SK-N-MC (cell line): ENCODE measurements around the gene TAB2.
A peak's percentile ranks its signal among the peaks of the same experiment; 100 is the strongest.

Source experiments
- DNase-seq: peaks from one replicate; pipeline ENCODE4 v3.0.0-alpha.2; 2011; ENCODE audit warnings: low read depth, low spot score
- H3K27ac ChIP-seq: fragments of 200-600 bp; sonication (generic); 2 replicates; pipeline ENCODE4 v1.5.1; 2016; ENCODE audit warnings: mixed run types
- H3K36me3 ChIP-seq: fragments of 200-600 bp; sonication (generic); 2 replicates; pipeline ENCODE4 v1.6.1; 2017; ENCODE audit warnings: antibody characterized with exemption, low read length, mixed read lengths; ENCODE audit not compliant: insufficient read depth
- H3K4me3 ChIP-seq: fragments of 200-600 bp; sonication (generic); 2 replicates; pipeline ENCODE4 v1.5.1; 2016
- H3K9ac ChIP-seq: fragments of 200-600 bp; sonication (generic); 2 replicates; pipeline ENCODE4 v1.8.0; 2017; ENCODE audit warnings: mixed run types, mixed read lengths; ENCODE audit not compliant: insufficient read length
- H3K9me3 ChIP-seq: fragments of 200-600 bp; sonication (generic); 2 replicates; pipeline ENCODE4 v1.6.1; 2017; ENCODE audit warnings: low read depth, mild to moderate bottlenecking, antibody characterized with exemption, low read length, moderate library complexity, mixed read lengths
- EZH2 ChIP-seq: fragments of 200-600 bp; sonication (generic); IDR thresholded peaks from one replicate; pipeline ENCODE4 v1.6.1; 2017; ENCODE audit warnings: antibody characterized with exemption
- FOXP2 ChIP-seq: optimal IDR thresholded peaks from 2 replicates; pipeline ENCODE3; 2011; ENCODE audit warnings: mild to moderate bottlenecking, moderate library complexity; ENCODE audit not compliant: insufficient read depth; ENCODE audit errors: extremely low read length, control extremely low read depth
- POLR2AphosphoS5 ChIP-seq: IDR thresholded peaks from 2 replicates; pipeline ENCODE4 v1.6.1; 2012; ENCODE audit warnings: mild to moderate bottlenecking, low read depth, low read length, borderline replicate concordance

Gene TAB2

GRCh38 chr6:149393002-149393679 lies 75.6 kb downstream of the TAB2 start:
- no peak overlapping the region for H3K9ac ChIP-seq
- H3K36me3 ChIP-seq: peaks cover 59% of the 10 kb centered on the region
- no peak for DNase-seq
- H3K27ac ChIP-seq: peak overlapping the region; percentile 39; the same call in 1 of the 2 replicates
- TF ChIP-seq EZH2 (no peak), FOXP2 (no peak), POLR2AphosphoS5 (no peak)
- peaks cover 2% of the 10 kb centered on the region; the same call in 1 of the 2 replicates for H3K9me3 ChIP-seq
- H3K4me3 ChIP-seq: no peak overlapping the region

GRCh38 chr6:149395185-149395584 lies 77.7 kb downstream of the TAB2 start:
- H3K9ac ChIP-seq: no peak overlapping the region
- DNase-seq: no peak
- no peak for TF ChIP-seq EZH2
- no peak for TF ChIP-seq POLR2AphosphoS5
- TF ChIP-seq FOXP2: no peak
- no peak overlapping the region for H3K4me3 ChIP-seq
- no peak overlapping the region for H3K27ac ChIP-seq
- H3K9me3 ChIP-seq: peaks cover 2% of the 10 kb centered on the region; the same call in 1 of the 2 replicates
- peaks cover 65% of the 10 kb centered on the region for H3K36me3 ChIP-seq

- H3K4me3 ChIP-seq: no peak overlapping the region
- 0 out of 2 replicates have a peak, but pooled peaks cover 2% of the 10 kb centered on the region for H3K9me3 ChIP-seq
- no peak overlapping the region for H3K9ac ChIP-seq
- peaks cover 67% of the 10 kb centered on the region for H3K36me3 ChIP-seq
- no peak for DNase-seq
- no peak overlapping the region for H3K27ac ChIP-seq
- TF ChIP-seq FOXP2 (no peak), POLR2AphosphoS5 (no peak), EZH2 (no peak)
These were observed 79.9 kb downstream of the TAB2 start for GRCh38 chr6:149397384-149397783.

- Histone ChIP-seq H3K36me3 (peaks cover 76% of the 10 kb centered on the region), H3K4me3 (no peak within 1 kb of the TSS)
These were observed 82.5 kb downstream of the TAB2 start, which contains the start of gene SUMO4 for GRCh38 chr6:149400050-149400449. Gene SUMO4, plus strand, starts transcription at chr6:149400262. Its CDS starts 130 bp downstream, at chr6:149400392.

GRCh38 chr6:149403534-149403933 lies 86.0 kb downstream of the TAB2 start:
- DNase-seq: no peak
- H3K9me3 ChIP-seq: no peaks in the 10 kb centered on the region
- H3K9ac ChIP-seq: no peak overlapping the region
- no peak overlapping the region for H3K4me3 ChIP-seq
- TF ChIP-seq EZH2 (no peak), POLR2AphosphoS5 (no peak), FOXP2 (no peak)
- no peak overlapping the region for H3K27ac ChIP-seq
- peaks cover 59% of the 10 kb centered on the region for H3K36me3 ChIP-seq

More at GRCh38 chr6:149400050-149400449, 82.5 kb downstream of the TAB2 start, which contains the start of gene SUMO4:
- Histone ChIP-seq H3K27ac (no peak within 1 kb of the TSS), H3K9ac (no peak within 1 kb of the TSS), H3K9me3 (no peaks in the 10 kb centered on the region)
- TF ChIP-seq FOXP2: no peak
- no peak for TF ChIP-seq POLR2AphosphoS5
- TF ChIP-seq EZH2: no peak
- DNase-seq: no peak

- peak; percentile 32 for DNase-seq
- Histone ChIP-seq H3K4me3 (no peak overlapping the region), H3K9ac (peak overlapping the region; percentile 56), H3K27ac (peak overlapping the region; percentile 85), H3K36me3 (peaks cover 47% of the 10 kb centered on the region), H3K9me3 (no peaks in the 10 kb centered on the region)
- TF ChIP-seq FOXP2: no peak
- no peak for TF ChIP-seq EZH2
- no peak for TF ChIP-seq POLR2AphosphoS5
These were observed 88.6 kb downstream of the TAB2 start for GRCh38 chr6:149405823-149406765.

- no peak for DNase-seq
- H3K27ac ChIP-seq: no peak overlapping the region
- H3K9ac ChIP-seq: no peak overlapping the region
- H3K4me3 ChIP-seq: no peak overlapping the region
- no peaks in the 10 kb centered on the region for H3K9me3 ChIP-seq
- peaks cover 30% of the 10 kb centered on the region for H3K36me3 ChIP-seq
- TF ChIP-seq EZH2 (no peak), POLR2AphosphoS5 (no peak), FOXP2 (no peak)
These were observed 92.1 kb downstream of the TAB2 start for GRCh38 chr6:149409617-149410016.

- TF ChIP-seq EZH2: no peak
- TF ChIP-seq FOXP2: no peak
- TF ChIP-seq POLR2AphosphoS5: no peak
- Histone ChIP-seq H3K9me3 (no peaks in the 10 kb centered on the region), H3K9ac (no peak overlapping the region), H3K36me3 (peaks cover 24% of the 10 kb centered on the region), H3K27ac (no peak overlapping the region), H3K4me3 (no peak overlapping the region)
- no peak for DNase-seq
These were observed 93.0 kb downstream of the TAB2 start for GRCh38 chr6:149410557-149410956.
